GM23248 (cell line): ENCODE data around the gene L1TD1.

Source experiments
- EZH2 ChIP-seq: fragments of 200-600 bp; sonication (generic); IDR thresholded peaks from 2 replicates; pipeline ENCODE4 v1.6.1; 2018; ENCODE audit warnings: antibody characterized with exemption, mild to moderate bottlenecking; ENCODE audit not compliant: insufficient read depth, poor library complexity, severe bottlenecking
- EZH2phosphoT487 ChIP-seq: fragments of 200-600 bp; sonication (generic); IDR thresholded peaks from 2 replicates; pipeline ENCODE4 v1.6.1; 2018; ENCODE audit warnings: antibody characterized with exemption, moderate library complexity, mild to moderate bottlenecking, low read depth; ENCODE audit not compliant: insufficient read depth

DNA sequence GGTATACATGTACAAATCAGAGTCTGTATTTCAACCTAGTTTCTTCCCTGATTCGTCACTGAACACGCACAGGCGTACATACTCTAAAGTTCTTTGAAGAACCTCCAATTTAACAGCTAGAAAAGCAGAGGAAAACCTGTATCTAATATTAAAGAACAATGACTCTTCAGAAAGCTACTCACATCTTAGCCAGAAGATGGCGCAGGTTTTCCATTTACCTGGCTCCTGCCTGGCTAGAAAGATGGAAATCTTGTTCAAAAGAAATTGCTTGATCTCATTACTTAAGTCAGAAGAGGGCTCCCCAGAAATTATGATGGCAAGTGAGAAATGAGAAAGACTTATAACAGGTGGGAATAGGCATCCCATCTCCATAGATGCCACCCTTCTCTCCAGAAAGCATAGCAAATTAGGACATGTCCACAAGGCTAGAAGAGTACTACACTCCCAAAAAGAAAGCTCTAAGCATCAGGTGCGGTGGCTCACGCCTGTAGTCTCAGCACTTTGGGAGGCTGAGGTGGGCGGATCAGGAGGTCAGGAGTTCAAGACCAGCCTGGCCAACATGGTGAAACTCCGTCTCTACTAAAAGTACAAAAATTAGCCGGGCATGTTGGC lies 19.0 kb upstream of the L1TD1 start:
- no peak for TF ChIP-seq EZH2
- TF ChIP-seq EZH2phosphoT487: no peak
